Measurements from ENCODE around the gene TEKT1. TPM values are rescaled to one million over a fixed set of nuclear protein-coding genes. Genes with fewer than 3 reads are reported as not detected.

The TEKT1 gene
- total RNA-seq, 1 donor from 2014 or later = not detected

GRCh38 chr17:6796017-6796886 is 35.3 kb downstream of the TEKT1 start:
- no peak overlapping the region for H3K4me3 ChIP-seq (ENCODE audit: insufficient read depth, low read depth, low read length)
- no peak overlapping the region for H3K9ac ChIP-seq (ENCODE audit: low read length)
- no peaks in the 10 kb centered on the region for H3K9me3 ChIP-seq (ENCODE audit: insufficient read depth, low read depth, low read length)
- H3K9me3 Mint-ChIP-seq (ENCODE audit: unreplicated experiment) = no peaks in the 10 kb centered on the region
- no peak overlapping the region for H3K4me3 Mint-ChIP-seq (ENCODE audit: unreplicated experiment)
- no peak overlapping the region for H2AFZ ChIP-seq (ENCODE audit: low read depth, low read length)
- no peak overlapping the region for H3K27ac Mint-ChIP-seq (ENCODE audit: unreplicated experiment)
- peaks cover 8% of the 10 kb centered on the region for H3K4me1 Mint-ChIP-seq (ENCODE audit: low read depth, unreplicated experiment)
- FAIRE-seq (no peak), DNase-seq (ENCODE audit: low read depth) (no peak)
- no peaks in the 10 kb centered on the region for H3K36me3 ChIP-seq (ENCODE audit: insufficient read depth, low read length)
- H3K4me1 ChIP-seq (ENCODE audit: insufficient read depth, low read length) = no peaks in the 10 kb centered on the region
- H3K79me2 ChIP-seq (ENCODE audit: insufficient read depth, low read length) = no peaks in the 10 kb centered on the region
- TF ChIP-seq EZH2 (IDR thresholded peaks at IDR 0.05; ENCODE audit: insufficient read depth, low read length) (no peak), CTCF (IDR thresholded peaks at IDR 0.05; ENCODE audit: insufficient read depth, low read depth, low read length) (no peak)
- H3K36me3 Mint-ChIP-seq (ENCODE audit: low read depth, unreplicated experiment) = no peaks in the 10 kb centered on the region
- no peak overlapping the region for H3K4me2 ChIP-seq (ENCODE audit: low read length)
- peaks cover 29% of the 10 kb centered on the region for H3K27me3 Mint-ChIP-seq (ENCODE audit: low read depth, unreplicated experiment)
- H4K20me1 ChIP-seq (ENCODE audit: insufficient read depth, low read length) = no peaks in the 10 kb centered on the region
- no peak overlapping the region for H3K27ac ChIP-seq (ENCODE audit: low read depth, low read length)
- no peaks in the 10 kb centered on the region for H3K27me3 ChIP-seq (ENCODE audit: insufficient read depth, low read length)

GRCh38 chr17:6793748-6794493 is 37.6 kb downstream of the TEKT1 start:
- Histone ChIP-seq H2AFZ (ENCODE audit: low read depth, low read length) (no peak overlapping the region), H3K4me2 (ENCODE audit: low read length) (no peak overlapping the region), H3K4me3 (ENCODE audit: insufficient read depth, low read depth, low read length) (no peak overlapping the region), H3K27me3 (ENCODE audit: insufficient read depth, low read length) (no peaks in the 10 kb centered on the region), H3K27ac (ENCODE audit: low read depth, low read length) (no peak overlapping the region), H3K79me2 (ENCODE audit: insufficient read depth, low read length) (no peaks in the 10 kb centered on the region), H4K20me1 (ENCODE audit: insufficient read depth, low read length) (no peaks in the 10 kb centered on the region), H3K9me3 (ENCODE audit: insufficient read depth, low read depth, low read length) (no peaks in the 10 kb centered on the region), H3K36me3 (ENCODE audit: insufficient read depth, low read length) (no peaks in the 10 kb centered on the region), H3K9ac (ENCODE audit: low read length) (no peak overlapping the region), H3K4me1 (ENCODE audit: insufficient read depth, low read length) (no peaks in the 10 kb centered on the region)
- DNase-seq (ENCODE audit: low read depth) (no peak), FAIRE-seq (no peak)
- Mint-ChIP-seq H3K4me3 (ENCODE audit: unreplicated experiment) (no peak overlapping the region), H3K9me3 (ENCODE audit: unreplicated experiment) (no peaks in the 10 kb centered on the region), H3K36me3 (ENCODE audit: low read depth, unreplicated experiment) (no peaks in the 10 kb centered on the region), H3K27me3 (ENCODE audit: low read depth, unreplicated experiment) (peaks cover 33% of the 10 kb centered on the region), H3K27ac (ENCODE audit: unreplicated experiment) (no peak overlapping the region), H3K4me1 (ENCODE audit: low read depth, unreplicated experiment) (peaks cover 8% of the 10 kb centered on the region)
- TF ChIP-seq CTCF (IDR thresholded peaks at IDR 0.05; ENCODE audit: insufficient read depth, low read depth, low read length) (no peak), EZH2 (IDR thresholded peaks at IDR 0.05; ENCODE audit: insufficient read depth, low read length) (no peak)
